ENCODE measurements around the gene GRM8. TPM values are rescaled to one million over a fixed set of nuclear protein-coding genes. Genes with fewer than 3 reads are reported as not detected.

GRM8 gene
- total RNA-seq, 1 experiment from 2014 or later: 1.8 TPM

DNA sequence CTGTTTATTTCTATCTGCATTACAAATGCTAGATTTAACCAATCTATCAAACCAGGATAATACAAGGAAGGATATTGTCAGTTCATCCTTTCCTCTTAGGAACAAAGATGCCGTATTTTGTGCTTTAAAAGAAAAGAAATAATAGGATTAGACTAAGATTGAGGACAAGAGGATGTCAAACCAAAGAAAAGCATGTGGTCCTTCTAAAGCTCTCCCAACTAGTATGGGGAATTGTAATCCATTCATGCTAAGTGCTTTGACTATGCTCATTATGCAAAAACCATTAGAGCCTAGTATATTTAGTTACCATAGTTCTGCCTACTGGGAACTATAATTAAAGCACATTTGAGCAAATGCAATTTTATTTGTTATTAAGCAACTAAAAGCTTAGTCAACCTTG lies 280.2 kb downstream of the GRM8 start:
- no peak overlapping the region for H4K91ac ChIP-seq (ENCODE audit: insufficient read length, low read depth, low read length)
- no peaks in the 10 kb centered on the region for H3K4me1 Mint-ChIP-seq
- no peaks in the 10 kb centered on the region for H3K27me3 ChIP-seq (ENCODE audit: insufficient read depth, low read length)
- H3K36me3 Mint-ChIP-seq (ENCODE audit: insufficient read depth in 1 of 3, low read depth in 3 of 3): no peaks in the 10 kb centered on the region
- no peak overlapping the region for H3K14ac ChIP-seq (ENCODE audit: insufficient read depth, low read length)
- H3K9me3 Mint-ChIP-seq: no peaks in the 10 kb centered on the region
- H2BK120ac ChIP-seq (ENCODE audit: low read depth, low read length, poor library complexity, severe bottlenecking): no peak overlapping the region
- no peak overlapping the region for H4K8ac ChIP-seq (replicated peaks; ENCODE audit: insufficient read length, low read depth, low read length)
- no peaks in the 10 kb centered on the region for H3K23me2 ChIP-seq (ENCODE audit: insufficient read length, low read depth, low read length, poor library complexity, severe bottlenecking)
- no peaks in the 10 kb centered on the region for H3K9me3 ChIP-seq (ENCODE audit: control insufficient read depth, low read depth, low read length)
- H3K56ac ChIP-seq (ENCODE audit: insufficient read length, low read depth, low read length): no peak overlapping the region
- H3K4me3 Mint-ChIP-seq: no peak overlapping the region
- H2AK5ac ChIP-seq (ENCODE audit: insufficient read length, low read length): no peak overlapping the region
- H3K18ac ChIP-seq (ENCODE audit: insufficient read length, low read depth, low read length): no peak overlapping the region
- no peak overlapping the region for H2BK20ac ChIP-seq (ENCODE audit: low read depth, low read length, poor library complexity, severe bottlenecking)
- H2AFZ ChIP-seq (ENCODE audit: low read length): no peak overlapping the region
- H2BK12ac ChIP-seq (ENCODE audit: insufficient read length, low read depth, low read length): no peak overlapping the region
- H3K4me2 ChIP-seq (ENCODE audit: insufficient read depth, insufficient read length, low read length): no peak overlapping the region
- H4K20me1 ChIP-seq (ENCODE audit: control insufficient read depth, insufficient read depth, insufficient read length): no peaks in the 10 kb centered on the region
- H3K9ac ChIP-seq (ENCODE audit: extremely low read depth, insufficient read length, low read length): no peak overlapping the region
- H4K5ac ChIP-seq (ENCODE audit: insufficient read length, low read depth, low read length): no peak overlapping the region
- no peaks in the 10 kb centered on the region for H3K79me1 ChIP-seq (ENCODE audit: insufficient read depth, low read depth, low read length, poor library complexity, severe bottlenecking)
- H3K27ac Mint-ChIP-seq: no peak overlapping the region
- H3K23ac ChIP-seq (ENCODE audit: insufficient read length, low read depth, low read length): no peak overlapping the region
- no peak overlapping the region for H2BK5ac ChIP-seq (ENCODE audit: insufficient read length, low read length)
- H3T11ph ChIP-seq (ENCODE audit: low read length): no peak overlapping the region
- H3K27me3 Mint-ChIP-seq (ENCODE audit: low read depth): no peaks in the 10 kb centered on the region
- no peaks in the 10 kb centered on the region for H3K4me1 ChIP-seq (ENCODE audit: insufficient read depth, low read length)
- TF ChIP-seq, protein P1, sequence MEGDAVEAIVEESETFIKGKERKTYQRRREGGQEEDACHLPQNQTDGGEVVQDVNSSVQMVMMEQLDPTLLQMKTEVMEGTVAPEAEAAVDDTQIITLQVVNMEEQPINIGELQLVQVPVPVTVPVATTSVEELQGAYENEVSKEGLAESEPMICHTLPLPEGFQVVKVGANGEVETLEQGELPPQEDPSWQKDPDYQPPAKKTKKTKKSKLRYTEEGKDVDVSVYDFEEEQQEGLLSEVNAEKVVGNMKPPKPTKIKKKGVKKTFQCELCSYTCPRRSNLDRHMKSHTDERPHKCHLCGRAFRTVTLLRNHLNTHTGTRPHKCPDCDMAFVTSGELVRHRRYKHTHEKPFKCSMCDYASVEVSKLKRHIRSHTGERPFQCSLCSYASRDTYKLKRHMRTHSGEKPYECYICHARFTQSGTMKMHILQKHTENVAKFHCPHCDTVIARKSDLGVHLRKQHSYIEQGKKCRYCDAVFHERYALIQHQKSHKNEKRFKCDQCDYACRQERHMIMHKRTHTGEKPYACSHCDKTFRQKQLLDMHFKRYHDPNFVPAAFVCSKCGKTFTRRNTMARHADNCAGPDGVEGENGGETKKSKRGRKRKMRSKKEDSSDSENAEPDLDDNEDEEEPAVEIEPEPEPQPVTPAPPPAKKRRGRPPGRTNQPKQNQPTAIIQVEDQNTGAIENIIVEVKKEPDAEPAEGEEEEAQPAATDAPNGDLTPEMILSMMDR (conservative IDR thresholded peaks at IDR 0.05): no peak
- no peak for DNase-seq
- H3K4ac ChIP-seq (ENCODE audit: low read depth, low read length): no peak overlapping the region
- H3K79me2 ChIP-seq (ENCODE audit: insufficient read depth, low read length): no peaks in the 10 kb centered on the region
- no peak overlapping the region for H3K27ac ChIP-seq (ENCODE audit: insufficient read length, low read depth, low read length)
- no peak overlapping the region for H2BK15ac ChIP-seq (ENCODE audit: low read depth, low read length)
- no CpG with 5 or more reads among the region's 1 CpG for WGBS (ENCODE audit: extremely low coverage, insufficient read length, low lambda C conversion rate)

Data from H9 (cell line).